Endothelial cell of umbilical vein (primary cell): Measurements from ENCODE around the gene TPST1.
A peak's percentile ranks its signal among the peaks of the same experiment; 100 is the strongest.

ENCODE experiments used
- GATA2 ChIP-seq: IDR thresholded peaks from 2 replicates; pipeline ENCODE4 v1.7.0; 2011; ENCODE audit warnings: low read depth, mild to moderate bottlenecking, moderate library complexity, mixed read lengths, low read length; ENCODE audit not compliant: insufficient read length, insufficient read depth
- POLR2A ChIP-seq: IDR thresholded peaks from 2 replicates; pipeline ENCODE4 v1.6.1; 2012; ENCODE audit warnings: low read depth, mild to moderate bottlenecking, control low read depth, low read length
- TF ChIP-seq, protein P1 (sequence below), 2 donors: IDR thresholded peaks; 1 replicate in 1 of 2; 2 replicates in 1 of 2; pipeline ENCODE4 v1.5.1; 2011; ENCODE audit warnings: low read length in 2 of 2, mild to moderate bottlenecking in 2 of 2, moderate library complexity in 2 of 2, control low read depth in 1 of 2, inconsistent platforms in 1 of 2, low read depth in 1 of 2; ENCODE audit not compliant: insufficient read depth in 1 of 2; ENCODE audit errors: extremely low read depth in 1 of 2

DNA sequence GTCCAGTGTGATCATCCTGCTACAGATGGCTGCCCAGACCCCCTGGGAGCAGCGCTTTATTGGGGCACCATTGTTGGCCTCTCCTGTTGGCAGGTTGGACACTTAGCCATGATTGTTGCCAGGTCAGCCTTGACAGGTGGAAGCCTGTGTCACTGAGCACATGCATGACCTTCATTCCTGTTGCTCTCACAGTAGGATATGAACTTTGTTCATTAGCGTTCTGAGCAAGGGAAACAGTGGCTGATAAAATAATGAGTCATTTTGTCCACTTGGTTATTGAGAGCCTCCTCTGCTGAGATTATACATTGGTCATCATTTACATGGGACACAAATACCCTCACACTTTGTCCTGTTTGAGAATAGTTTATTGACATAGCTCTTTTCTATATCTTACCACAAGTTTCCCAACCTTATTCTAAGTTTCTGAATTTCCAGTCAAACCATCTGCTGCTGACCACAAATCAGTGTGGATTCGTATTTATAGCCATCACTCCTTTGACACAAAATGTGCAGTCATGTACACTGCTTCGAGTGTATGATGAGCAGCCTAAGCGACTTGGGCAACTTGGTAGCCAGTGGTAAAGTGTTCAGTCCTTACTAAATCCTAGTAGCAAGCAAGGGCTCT lies 102.6 kb downstream of the TPST1 start:
- TF ChIP-seq, protein P1, sequence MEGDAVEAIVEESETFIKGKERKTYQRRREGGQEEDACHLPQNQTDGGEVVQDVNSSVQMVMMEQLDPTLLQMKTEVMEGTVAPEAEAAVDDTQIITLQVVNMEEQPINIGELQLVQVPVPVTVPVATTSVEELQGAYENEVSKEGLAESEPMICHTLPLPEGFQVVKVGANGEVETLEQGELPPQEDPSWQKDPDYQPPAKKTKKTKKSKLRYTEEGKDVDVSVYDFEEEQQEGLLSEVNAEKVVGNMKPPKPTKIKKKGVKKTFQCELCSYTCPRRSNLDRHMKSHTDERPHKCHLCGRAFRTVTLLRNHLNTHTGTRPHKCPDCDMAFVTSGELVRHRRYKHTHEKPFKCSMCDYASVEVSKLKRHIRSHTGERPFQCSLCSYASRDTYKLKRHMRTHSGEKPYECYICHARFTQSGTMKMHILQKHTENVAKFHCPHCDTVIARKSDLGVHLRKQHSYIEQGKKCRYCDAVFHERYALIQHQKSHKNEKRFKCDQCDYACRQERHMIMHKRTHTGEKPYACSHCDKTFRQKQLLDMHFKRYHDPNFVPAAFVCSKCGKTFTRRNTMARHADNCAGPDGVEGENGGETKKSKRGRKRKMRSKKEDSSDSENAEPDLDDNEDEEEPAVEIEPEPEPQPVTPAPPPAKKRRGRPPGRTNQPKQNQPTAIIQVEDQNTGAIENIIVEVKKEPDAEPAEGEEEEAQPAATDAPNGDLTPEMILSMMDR (IDR thresholded peaks at IDR 0.05; ENCODE audit: extremely low read depth in 1 of 2, insufficient read depth in 1 of 2, low read depth in 1 of 2, low read length in 2 of 2) = no peak
- TF ChIP-seq POLR2A = no peak
- TF ChIP-seq GATA2 = peak; percentile 84
